HepG2 (cell line): Measurements from ENCODE around the gene MBTPS1. TPM values are rescaled to one million over a fixed set of nuclear protein-coding genes. Genes with fewer than 3 reads are reported as not detected.
A peak's percentile ranks its signal among the peaks of the same experiment; 100 is the strongest.

ENCODE experiments used
- ATF6 ChIP-seq: sonication (generic); formaldehyde crosslinking; conservative IDR thresholded peaks from 2 replicates; pipeline ENCODE4 v1.4.0; 2020; ENCODE audit warnings: missing genetic modification reagents
- CEBPB ChIP-seq: IDR thresholded peaks from 2 replicates; pipeline ENCODE4 v1.6.1; 2011; ENCODE audit warnings: low read depth, low read length, improper control_type of control experiment, borderline replicate concordance
- FOXO1 ChIP-seq: sonication (generic); formaldehyde crosslinking; IDR thresholded peaks from 2 replicates; pipeline ENCODE4 v1.4.0; 2020; ENCODE audit warnings: missing genetic modification reagents
- HOMEZ ChIP-seq: IDR thresholded peaks from 2 replicates; pipeline ENCODE4 v1.6.1; 2016; ENCODE audit warnings: low read depth
- MXI1 ChIP-seq: IDR thresholded peaks from 3 replicates; pipeline ENCODE4 v1.6.1; 2012; ENCODE audit warnings: low read depth, low read length, inconsistent platforms, borderline replicate concordance
- PPARG ChIP-seq: conservative IDR thresholded peaks from 2 replicates; pipeline ENCODE4 v1.6.1; 2016; ENCODE audit warnings: missing biosample characterization, missing genetic modification reagents
- ZNF318 ChIP-seq: sonication (generic); formaldehyde crosslinking; IDR thresholded peaks from 2 replicates; pipeline ENCODE4 v1.4.0; 2020; ENCODE audit warnings: mild to moderate bottlenecking, missing genetic modification reagents
- ZNF674 ChIP-seq: sonication (generic); formaldehyde crosslinking; IDR thresholded peaks from 2 replicates; pipeline ENCODE4 v1.5.0; 2020; ENCODE audit warnings: low read depth, mild to moderate bottlenecking, missing genetic modification reagents
- polyA plus RNA-seq, 8 experiments: library from polyadenylated mRNA; depleted of rRNA in 3 of 8; stranded (reverse) in 7 of 8; unstranded in 1 of 8; fragments of >200 nt; fragmentation: Illumina TruSeq in 4 of 8; extraction: Trizol in 4 of 8; gene quantifications; 2 replicates each; pipeline versions ENCODE4 v1.2.1 to v1.2.3, GENCODE V29; 2011 to 2016; ENCODE audit warnings: low read depth in 4 of 8, missing spikeins in 1 of 8, mixed read lengths in 1 of 8; ENCODE audit not compliant: insufficient read depth in 1 of 8
- total RNA-seq, 5 experiments: library from RNA; depleted of rRNA; stranded (reverse); fragments of >200 nt; fragmentation: Illumina TruSeq; extraction: Trizol; gene quantifications; 2 replicates each; pipeline ENCODE4 v1.2.3, GENCODE V29; 2016; ENCODE audit warnings: low read depth in 1 of 5
- TF ChIP-seq, protein P1 (sequence below): sonication (generic); formaldehyde crosslinking; conservative IDR thresholded peaks from 2 replicates; pipeline ENCODE4 v1.4.0; 2020; ENCODE audit warnings: missing genetic modification reagents

The MBTPS1 gene
- total and polyA plus RNA-seq, 2 of the 13 experiments (the other 11 are each of a cell fraction or from before 2014, with no cell fraction given), result 56.7 to 91.3 TPM

GRCh38 chr16:84013787-84014569 lies 102.8 kb downstream of the MBTPS1 start (continued):
- TF ChIP-seq ZNF674 (CRISPR knock-in tag) (no peak), ATF6 (no peak), CEBPB (no peak), ZNF318 (CRISPR knock-in tag) (no peak), PPARG (no peak), MXI1 (peak; percentile 44; the same call in 1 of the 3 replicates), FOXO1 (no peak), HOMEZ (peak; percentile 82; the same call in 1 of the 2 replicates)
- TF ChIP-seq, protein P1, sequence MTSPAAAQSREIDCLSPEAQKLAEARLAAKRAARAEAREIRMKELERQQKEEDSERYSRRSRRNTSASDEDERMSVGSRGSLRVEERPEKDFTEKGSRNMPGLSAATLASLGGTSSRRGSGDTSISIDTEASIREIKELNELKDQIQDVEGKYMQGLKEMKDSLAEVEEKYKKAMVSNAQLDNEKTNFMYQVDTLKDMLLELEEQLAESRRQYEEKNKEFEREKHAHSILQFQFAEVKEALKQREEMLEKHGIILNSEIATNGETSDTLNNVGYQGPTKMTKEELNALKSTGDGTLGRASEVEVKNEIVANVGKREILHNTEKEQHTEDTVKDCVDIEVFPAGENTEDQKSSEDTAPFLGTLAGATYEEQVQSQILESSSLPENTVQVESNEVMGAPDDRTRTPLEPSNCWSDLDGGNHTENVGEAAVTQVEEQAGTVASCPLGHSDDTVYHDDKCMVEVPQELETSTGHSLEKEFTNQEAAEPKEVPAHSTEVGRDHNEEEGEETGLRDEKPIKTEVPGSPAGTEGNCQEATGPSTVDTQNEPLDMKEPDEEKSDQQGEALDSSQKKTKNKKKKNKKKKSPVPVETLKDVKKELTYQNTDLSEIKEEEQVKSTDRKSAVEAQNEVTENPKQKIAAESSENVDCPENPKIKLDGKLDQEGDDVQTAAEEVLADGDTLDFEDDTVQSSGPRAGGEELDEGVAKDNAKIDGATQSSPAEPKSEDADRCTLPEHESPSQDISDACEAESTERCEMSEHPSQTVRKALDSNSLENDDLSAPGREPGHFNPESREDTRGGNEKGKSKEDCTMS (CRISPR knock-in tag), result no peak
